Upper lobe of right lung (tissue), 1 donor: ENCODE results near the gene PPP2R1B. TPM values are rescaled to one million over a fixed set of nuclear protein-coding genes. Genes with fewer than 3 reads are reported as not detected.

ENCODE experiments used
- ATAC-seq: fragments of 200-7000 bp; cut with Tn5 transposase; one replicate; pipeline ENCODE4 v1.9.1; 2020; ENCODE audit warnings: mild to moderate bottlenecking, moderate library complexity
- DNase-seq: peaks from one replicate; pipeline ENCODE4 v3.0.0-alpha.2; 2020
- H3K27ac ChIP-seq: fragments of 200-600 bp; one replicate; pipeline ENCODE4 v1.8.0; 2022
- H3K27me3 ChIP-seq: fragments of 200-600 bp; one replicate; pipeline ENCODE4 v1.8.0; 2022; ENCODE audit warnings: mild to moderate bottlenecking
- H3K36me3 ChIP-seq: fragments of 200-600 bp; one replicate; pipeline ENCODE4 v1.8.0; 2022
- H3K4me1 ChIP-seq: fragments of 200-600 bp; one replicate; pipeline ENCODE4 v1.8.0; 2022
- H3K4me3 ChIP-seq: fragments of 200-600 bp; one replicate; pipeline ENCODE4 v1.8.0; 2022; ENCODE audit warnings: mild to moderate bottlenecking
- H3K9me3 ChIP-seq: fragments of 200-600 bp; one replicate; pipeline ENCODE4 v1.8.0; 2022
- intact Hi-C: fragments of 100-400 bp; cut with DNase I; formaldehyde crosslinking; loops from one replicate; pipeline ENCODE4 v1.11.0; 2022
- total RNA-seq: library from RNA; stranded (reverse); fragmentation: NEBNext Ultra II Directional; extraction: Animal tissue kit (Norgen Biotek cat#: 25700); gene quantifications from one replicate; pipeline ENCODE4 v1.2.1, GENCODE V29; 2021
- TF ChIP-seq, protein P1 (sequence below): fragments of 200-600 bp; IDR thresholded peaks from one replicate; pipeline ENCODE4 v1.8.0; 2022; ENCODE audit warnings: antibody characterized with exemption
- donor health status: DM: no; HTN: yes; CAD: no; lungs with severe emphysema.

The PPP2R1B gene
- total RNA-seq, 1 donor from 2014 or later = 26.7 TPM

DNA sequence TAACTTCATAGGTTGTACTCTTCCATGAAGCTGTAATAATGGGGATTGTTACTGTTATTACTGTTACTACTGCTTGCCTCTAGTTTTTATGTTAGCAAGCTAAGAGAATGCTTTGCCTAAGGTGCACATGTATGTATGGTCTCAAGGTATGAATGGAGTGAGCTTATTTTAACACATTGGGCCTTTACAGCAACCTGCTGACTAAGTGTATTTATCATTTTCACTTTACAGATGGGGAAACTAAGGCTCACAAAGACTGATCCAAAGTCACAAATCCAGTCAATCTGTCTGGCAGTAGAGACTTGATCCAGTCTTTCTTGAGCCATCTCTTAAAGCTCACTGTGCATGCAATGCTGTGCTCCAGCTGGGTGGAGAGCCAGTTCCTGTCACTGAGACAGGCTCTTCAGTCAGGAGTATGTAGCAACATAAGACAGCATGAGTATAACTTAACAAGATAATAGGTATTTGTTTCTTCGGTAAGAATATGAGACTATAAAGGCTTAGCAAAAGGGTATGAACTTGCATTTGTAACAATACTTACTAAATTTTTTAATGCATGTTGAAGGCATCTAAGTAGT, 66.5 kb downstream of the PPP2R1B start:
- Histone ChIP-seq H3K36me3 (peaks cover 33% of the 10 kb centered on the region), H3K4me1 (peaks cover 11% of the 10 kb centered on the region), H3K27me3 (no peaks in the 10 kb centered on the region), H3K27ac (no peak overlapping the region), H3K9me3 (no peaks in the 10 kb centered on the region), H3K4me3 (no peak overlapping the region)
- TF ChIP-seq, protein P1, sequence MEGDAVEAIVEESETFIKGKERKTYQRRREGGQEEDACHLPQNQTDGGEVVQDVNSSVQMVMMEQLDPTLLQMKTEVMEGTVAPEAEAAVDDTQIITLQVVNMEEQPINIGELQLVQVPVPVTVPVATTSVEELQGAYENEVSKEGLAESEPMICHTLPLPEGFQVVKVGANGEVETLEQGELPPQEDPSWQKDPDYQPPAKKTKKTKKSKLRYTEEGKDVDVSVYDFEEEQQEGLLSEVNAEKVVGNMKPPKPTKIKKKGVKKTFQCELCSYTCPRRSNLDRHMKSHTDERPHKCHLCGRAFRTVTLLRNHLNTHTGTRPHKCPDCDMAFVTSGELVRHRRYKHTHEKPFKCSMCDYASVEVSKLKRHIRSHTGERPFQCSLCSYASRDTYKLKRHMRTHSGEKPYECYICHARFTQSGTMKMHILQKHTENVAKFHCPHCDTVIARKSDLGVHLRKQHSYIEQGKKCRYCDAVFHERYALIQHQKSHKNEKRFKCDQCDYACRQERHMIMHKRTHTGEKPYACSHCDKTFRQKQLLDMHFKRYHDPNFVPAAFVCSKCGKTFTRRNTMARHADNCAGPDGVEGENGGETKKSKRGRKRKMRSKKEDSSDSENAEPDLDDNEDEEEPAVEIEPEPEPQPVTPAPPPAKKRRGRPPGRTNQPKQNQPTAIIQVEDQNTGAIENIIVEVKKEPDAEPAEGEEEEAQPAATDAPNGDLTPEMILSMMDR = no peak
- intact Hi-C loops = no loop called here
- DNase-seq = no peak
- ATAC-seq = no peak

DNA sequence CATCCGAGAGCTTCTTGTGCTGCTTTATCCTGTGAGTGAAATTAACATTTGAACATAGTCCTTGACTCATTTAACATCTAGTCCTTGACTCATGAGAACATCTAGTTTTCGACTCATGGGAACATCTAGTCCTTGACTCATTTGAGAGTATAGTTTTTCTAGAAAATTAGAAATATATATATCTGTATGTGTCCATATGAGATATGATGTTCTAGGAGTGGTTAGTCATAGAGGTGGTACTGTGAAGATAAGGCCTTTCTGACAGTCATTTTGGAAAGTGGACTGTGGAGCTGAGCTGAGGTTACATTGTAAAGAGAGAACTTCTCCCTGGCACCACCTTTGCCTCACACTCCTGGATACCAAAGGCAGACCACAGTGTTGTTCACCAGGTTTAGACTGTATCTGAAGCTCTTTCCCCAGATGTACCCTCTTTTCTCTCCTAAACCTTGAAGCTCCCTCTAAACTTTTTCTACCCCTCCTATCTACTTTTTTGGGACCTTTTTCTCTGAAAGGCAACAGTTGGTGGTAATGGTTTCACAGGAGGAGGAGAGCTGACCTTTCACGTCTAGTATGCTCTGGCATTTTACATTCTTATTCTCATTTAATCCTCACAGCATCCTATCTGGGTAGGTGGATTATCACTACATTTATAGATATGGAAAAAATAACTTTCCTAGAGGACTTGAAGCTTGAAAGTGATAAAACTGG, 67.2 kb downstream of the PPP2R1B start:
- intact Hi-C loops = no loop called here
- no peaks in the 10 kb centered on the region for H3K27me3 ChIP-seq
- no peak for DNase-seq
- no peak overlapping the region for H3K27ac ChIP-seq
- peaks cover 27% of the 10 kb centered on the region for H3K36me3 ChIP-seq
- no peaks in the 10 kb centered on the region for H3K9me3 ChIP-seq
- TF ChIP-seq, protein P1 = no peak
- peaks cover 16% of the 10 kb centered on the region for H3K4me1 ChIP-seq
- no peak for ATAC-seq
- no peak overlapping the region for H3K4me3 ChIP-seq

DNA sequence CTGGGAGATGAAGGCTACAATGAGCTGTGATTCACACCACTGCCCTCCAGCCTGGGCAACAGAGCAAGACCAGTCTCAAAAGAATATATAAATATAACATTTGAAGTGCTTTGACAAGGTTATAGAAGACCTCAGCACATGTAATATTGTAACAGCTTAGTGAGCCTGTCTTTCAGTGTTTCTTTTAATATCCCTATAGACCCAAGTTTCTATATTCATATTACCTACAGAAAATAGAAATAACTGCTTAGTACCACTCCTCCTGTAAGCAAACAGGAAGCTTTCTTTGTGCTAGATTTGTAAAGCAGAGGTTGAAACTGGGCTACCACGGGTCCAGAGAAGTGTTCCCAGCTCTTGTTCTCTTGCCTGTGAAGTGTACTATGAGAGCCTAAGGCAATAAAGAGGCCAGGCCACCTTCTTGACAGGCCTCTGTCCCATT, 68.2 kb downstream of the PPP2R1B start:
- DNase-seq = no peak

DNA sequence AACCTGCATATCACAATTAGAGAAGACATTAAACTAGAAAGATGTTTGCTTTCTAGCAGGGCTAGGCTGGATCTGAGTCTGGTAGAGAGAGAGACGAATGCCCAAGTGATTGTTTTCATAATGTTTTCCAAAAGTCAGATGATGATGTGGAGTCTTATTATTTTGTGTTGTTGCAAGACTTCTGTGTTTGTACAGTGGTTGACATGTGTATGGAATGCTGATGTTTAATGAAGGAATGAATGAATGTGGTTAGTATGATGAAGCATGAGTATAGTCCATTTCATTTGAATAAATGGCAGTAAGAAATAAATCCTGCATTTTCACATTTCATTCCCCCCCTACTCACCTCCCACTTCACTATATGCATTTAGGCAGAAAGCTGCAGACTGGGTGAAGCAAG, 69.6 kb downstream of the PPP2R1B start:
- ATAC-seq = no peak
- intact Hi-C loops = no loop called here
- Histone ChIP-seq H3K4me1 (peaks cover 17% of the 10 kb centered on the region), H3K27me3 (no peaks in the 10 kb centered on the region), H3K4me3 (no peak overlapping the region), H3K36me3 (peaks cover 3% of the 10 kb centered on the region), H3K9me3 (no peaks in the 10 kb centered on the region), H3K27ac (no peak overlapping the region)
- DNase-seq = no peak
- TF ChIP-seq, protein P1 = no peak

More for the DNA sequence above, 68.2 kb downstream of the PPP2R1B start:
- intact Hi-C loops = no loop called here
- Histone ChIP-seq H3K4me1 (peaks cover 17% of the 10 kb centered on the region), H3K4me3 (no peak overlapping the region), H3K9me3 (no peaks in the 10 kb centered on the region), H3K27me3 (no peaks in the 10 kb centered on the region), H3K27ac (no peak overlapping the region), H3K36me3 (peaks cover 17% of the 10 kb centered on the region)
- ATAC-seq = no peak
- TF ChIP-seq, protein P1 = no peak

DNA sequence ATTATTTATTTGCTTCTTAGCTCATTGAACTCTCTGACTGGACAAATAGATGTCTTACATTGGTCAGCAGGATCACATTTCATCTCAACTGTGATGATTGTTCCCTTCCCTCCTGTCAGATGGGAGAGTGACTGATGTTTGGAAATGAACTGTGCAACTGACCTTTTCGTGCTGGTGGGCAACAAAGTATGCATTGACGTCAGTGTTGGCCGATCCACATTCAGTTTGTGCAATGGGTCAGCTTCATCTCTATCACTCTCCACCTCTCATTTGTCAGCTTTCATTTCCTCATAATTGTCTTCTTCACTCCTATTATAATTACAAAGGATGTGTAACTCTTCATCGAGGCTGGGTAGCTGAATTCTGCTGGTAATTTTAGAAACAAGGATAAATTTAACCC, 71.3 kb downstream of the PPP2R1B start:
- ATAC-seq (peak; percentile 41), DNase-seq (no peak)
- no peaks in the 10 kb centered on the region for H3K9me3 ChIP-seq
- H3K27me3 ChIP-seq = no peaks in the 10 kb centered on the region
- peak overlapping the region; percentile 26 for H3K27ac ChIP-seq
- peaks cover 17% of the 10 kb centered on the region for H3K4me1 ChIP-seq
- intact Hi-C loops = no loop called here
- H3K36me3 ChIP-seq = peaks cover 2% of the 10 kb centered on the region
- TF ChIP-seq, protein P1 = no peak
- H3K4me3 ChIP-seq = no peak overlapping the region
